Measurements from ENCODE around the gene LITAF.

Gene LITAF
- total RNA-seq: 116 to 130 reads per million in 2 donors

DNA sequence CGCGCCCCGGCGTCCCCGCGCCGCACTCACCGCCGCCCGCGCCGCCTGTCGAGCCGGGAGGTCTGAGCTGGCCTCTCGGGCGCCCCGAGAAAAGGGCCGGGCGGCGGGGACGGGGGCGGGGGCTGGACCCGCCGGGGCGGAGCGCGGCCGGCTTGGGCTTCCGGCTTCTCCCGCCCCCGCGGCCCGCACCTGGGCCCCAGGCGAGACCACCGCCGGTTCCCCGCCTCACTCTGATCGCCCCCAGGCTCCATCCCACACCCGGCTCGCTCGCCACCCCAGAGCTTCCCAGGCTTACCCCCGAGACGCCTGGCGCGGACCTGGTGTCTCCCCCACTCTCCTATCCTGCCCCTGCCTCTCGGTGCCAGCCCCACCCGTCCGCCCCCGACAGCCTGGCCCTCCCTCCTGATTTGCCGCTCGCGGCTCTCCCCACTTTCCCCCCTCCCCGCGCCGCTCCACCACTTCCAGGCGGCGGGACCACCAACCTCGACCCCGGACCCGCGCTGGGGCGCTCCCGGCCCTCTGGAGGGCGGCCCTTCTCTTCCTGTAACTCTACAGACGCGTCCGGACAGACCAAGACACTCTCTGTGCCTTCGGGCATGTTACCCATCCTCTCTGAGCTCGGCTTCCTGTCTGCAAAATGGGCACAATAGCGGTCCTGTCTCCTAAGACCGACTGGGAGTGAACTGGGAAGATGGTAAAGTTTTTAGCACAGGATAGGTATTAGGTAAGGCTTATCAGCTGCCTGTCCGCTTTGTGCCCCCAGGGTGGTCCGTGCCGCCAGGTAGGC lies at the start of gene LITAF:
TSS of gene LITAF (minus strand) at position 64 of the 787 bp plus-strand sequence. CDS start 30,189 bp downstream, outside the sequence.
- DNase-seq: peak; percentile 57

DNA sequence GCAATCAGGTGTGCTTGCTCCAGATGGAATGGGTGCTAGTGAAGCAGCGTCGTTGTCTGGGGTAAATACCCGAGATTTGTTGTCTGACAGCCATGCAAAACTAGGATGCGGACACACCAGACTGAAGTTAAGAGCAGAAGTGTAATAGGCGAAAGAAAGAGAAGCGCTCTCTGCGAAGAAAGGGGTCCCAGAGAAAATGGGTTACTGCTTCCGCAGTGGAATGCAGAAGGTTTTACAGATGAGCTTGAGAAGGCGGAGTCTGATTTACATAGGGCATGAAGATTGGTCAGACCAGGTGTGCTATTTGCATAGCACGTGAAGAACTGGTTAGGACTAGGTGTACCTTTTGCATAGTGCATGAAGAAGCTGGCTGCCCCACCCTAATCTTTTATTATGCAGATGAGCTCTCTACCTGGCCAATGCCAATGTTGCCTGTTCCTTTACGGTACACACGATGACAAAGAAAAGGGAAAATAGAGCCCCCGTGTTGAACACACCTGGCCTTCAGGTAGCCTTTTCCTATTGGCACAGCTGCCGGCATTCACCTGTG lies 49.5 kb upstream of the LITAF start:
- no peak for DNase-seq

- no peak for DNase-seq
Measured at GRCh38 chr16:11635679-11636171, 49.0 kb upstream of the LITAF start.

- DNase-seq: no peak
Measured at GRCh38 chr16:11635113-11635652, 48.5 kb upstream of the LITAF start.

GRCh38 chr16:11634312-11634711 lies 47.6 kb upstream of the LITAF start:
- DNase-seq: no peak

DNA sequence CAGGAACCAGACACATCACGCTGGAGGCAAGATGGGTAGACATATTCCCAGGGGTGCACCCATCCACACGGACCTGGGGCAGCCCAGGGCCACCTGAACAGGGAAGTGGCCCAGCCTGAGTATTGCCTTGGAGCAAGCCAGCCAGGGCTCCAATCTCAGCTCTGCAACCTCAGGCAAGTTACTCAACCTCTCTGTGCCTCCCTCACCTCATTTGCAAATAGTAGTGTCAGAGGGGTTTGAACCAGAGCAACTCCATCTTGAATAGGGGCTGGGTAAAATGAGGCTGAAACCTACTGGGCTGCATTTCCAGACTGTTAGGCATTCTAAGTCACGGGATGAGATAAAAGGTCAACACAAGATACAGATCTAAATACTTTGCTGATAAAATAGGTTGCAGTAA lies 46.4 kb upstream of the LITAF start:
- no peak for DNase-seq

DNA sequence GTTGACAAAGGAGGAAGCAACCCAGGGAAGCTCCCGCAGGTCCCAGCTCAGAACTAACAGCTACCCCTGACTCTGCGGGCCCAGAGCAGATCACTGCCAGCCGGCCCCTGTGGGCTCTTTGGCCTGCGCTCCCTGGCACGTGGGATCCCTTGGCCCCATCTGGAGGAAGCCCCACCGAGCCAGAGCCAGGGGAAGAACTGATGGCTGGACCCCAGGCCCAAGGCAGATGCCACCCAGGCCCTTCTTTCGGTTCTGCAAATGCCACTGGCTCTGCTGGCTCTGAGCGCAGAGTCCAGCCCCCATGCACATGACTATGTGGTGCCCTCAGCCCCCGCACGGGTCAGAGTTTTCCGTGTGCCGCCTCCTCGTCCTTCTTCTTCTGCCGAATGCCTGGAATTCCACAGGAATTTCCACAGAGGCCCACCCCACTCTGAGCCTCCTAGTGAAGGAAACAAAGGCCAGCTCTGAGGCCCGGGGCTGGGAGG lies 45.8 kb upstream of the LITAF start:
- no peak for DNase-seq

DNA sequence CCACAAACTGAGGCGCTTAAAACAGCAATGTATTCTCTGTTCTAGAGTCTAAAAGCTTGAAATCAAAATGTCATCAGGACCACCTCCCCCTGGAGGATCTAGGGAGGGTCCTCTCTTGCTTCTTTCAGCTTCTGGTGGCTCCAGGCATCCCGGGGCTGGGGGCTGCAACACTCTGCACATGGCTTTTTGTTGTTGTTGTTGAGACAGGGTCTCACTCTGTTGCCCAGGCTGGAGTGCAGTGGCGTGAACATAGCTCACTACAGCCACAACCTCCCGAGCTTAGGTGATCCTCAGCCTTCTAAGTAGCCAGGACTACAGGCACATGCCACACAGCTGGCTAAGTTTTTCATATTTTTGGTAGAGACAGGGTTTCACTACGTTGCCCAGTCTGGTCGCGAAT lies 44.5 kb upstream of the LITAF start:
- no peak for DNase-seq

DNA sequence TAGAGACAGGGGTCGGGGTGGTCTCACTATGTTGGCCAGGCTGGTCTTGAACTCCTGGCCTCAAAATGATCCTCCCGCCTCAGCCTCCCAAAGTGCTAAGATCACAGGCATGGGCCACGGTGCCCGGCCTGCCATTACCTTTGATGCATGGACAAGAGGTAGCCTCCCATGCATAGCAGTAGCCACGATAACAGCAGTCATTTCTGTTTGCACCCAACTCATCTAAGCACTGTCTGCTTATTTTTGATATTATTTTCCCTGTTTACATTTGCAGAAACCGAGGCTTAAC lies 44.0 kb upstream of the LITAF start:
- DNase-seq: no peak

DNA sequence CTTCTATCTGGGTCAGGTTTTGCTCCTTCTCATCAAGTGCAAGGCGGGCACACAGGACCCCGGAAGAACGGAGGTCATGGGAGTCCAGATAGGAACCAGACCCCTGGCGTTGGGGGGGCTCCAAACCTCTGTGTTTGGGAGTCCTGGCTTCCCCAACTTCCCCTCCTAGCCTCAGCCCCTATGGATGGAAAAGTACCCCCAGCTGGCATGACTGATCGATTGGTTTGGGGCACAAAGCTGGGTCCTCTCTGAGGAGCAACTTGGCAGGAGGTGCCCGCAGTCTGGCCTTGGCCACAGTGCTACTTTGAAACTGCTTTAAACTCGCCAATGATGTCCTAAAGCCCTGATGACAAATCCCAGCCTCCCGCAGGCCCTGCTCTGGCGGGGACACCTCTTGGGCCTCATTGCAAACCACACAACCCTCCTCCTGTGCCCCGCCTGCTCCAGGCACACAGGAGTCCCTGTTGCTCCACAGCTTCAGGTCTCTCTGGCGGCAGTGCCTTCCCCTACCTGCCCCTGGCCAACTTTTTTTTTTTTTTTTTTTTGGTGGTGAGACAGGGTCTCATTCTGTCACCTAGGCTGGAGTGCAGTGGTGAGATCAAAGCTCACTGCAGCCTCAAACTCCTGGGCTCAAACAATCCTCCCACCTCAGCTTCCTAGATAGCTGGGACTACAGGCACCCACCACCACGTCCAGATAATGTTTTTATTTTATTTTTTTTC lies 43.5 kb upstream of the LITAF start:
- no peak for DNase-seq

DNA sequence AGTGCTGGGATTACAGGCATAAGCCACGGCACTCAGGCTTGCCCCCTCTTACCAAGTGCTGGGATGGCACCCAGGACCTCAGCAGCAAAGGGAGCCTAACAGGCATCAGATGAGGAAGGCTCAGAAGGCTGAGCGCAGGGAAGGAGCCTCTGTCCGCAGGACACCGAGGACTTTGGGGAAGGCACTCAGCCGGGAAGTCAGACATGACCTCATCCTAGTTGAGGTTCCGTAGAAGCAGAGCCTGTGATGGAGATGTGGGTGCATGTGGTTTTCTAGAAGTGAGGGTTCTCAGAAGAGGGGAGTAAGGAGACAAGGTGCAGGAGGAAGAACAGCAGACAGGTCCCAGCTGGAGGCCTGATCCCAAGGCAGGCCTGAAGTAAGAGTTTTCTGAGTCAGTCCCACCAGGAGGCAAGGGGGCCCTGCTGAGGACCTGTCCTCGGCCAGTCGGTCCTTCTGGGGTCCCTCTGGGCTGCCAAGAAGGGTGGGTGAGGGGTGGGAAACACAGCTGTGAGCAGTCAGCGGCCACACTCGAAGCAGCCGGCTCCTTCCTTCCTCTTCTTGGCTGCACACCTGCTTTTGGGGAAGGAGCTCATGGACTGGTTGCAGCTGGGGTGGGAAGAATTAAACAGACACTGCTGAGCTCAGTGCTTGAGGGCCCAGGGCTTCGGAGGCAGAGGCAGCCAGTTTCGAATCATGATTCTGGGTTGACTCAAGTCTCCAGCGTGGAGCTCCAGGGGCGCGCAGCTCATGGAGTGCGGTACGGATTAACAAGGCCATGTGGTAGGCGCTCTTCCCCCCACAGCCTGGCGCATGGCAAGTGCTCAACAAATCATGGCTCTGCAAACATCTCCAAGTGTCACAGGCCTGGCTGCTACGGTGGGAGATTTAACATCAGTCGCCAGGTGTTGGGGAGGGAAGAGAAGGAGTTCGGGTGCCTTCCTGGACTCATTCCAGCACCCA lies 42.6 kb upstream of the LITAF start:
- DNase-seq: no peak

DNA sequence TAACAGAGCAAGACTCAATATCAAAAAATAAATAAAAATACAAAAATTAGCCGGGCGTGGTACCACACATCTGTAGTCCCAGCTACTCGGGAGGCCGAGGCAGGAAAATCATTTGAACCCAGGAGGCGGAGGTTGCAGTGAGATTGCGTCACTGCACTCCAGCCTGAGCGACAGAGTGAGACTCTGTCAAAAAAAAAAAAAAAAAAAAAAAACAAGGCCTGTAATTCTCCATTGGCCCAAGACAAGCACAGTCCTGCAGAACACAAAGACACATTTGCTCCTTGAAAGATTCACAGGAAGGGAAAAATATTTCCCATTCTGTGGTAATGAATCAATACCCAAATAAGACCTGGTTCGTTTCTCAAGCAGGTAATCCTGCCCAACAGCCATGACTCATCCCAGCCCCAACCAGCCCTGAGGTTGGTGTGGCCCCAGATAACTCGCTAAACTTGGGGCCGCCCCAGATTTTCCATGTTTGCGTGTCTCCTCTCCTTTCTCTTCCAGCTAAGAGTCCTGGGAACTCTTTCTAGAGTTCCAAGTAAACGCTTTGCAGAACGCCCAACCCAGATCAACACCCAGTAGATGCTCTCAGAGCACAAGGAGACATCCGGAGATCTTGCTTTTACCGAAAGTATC lies 41.2 kb upstream of the LITAF start:
- DNase-seq: no peak

DNA sequence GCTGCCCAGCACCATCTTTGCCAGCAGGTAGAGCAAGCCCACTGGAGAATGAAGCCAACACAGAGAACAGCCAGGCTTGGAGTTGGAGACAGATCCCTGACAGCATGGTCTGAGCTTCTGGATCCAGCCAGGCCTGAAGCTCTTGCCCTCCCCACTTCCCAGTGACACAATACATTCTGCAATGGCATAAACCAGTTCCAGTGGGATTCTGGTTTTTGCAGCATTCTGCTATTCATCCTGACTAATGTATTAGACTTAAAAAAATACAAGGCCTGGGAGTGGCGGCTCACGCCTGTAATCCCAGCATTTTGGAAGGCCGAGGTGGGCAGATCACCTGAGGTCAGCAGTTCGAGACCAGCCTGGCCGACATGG lies 40.6 kb upstream of the LITAF start:
- no peak for DNase-seq

DNA sequence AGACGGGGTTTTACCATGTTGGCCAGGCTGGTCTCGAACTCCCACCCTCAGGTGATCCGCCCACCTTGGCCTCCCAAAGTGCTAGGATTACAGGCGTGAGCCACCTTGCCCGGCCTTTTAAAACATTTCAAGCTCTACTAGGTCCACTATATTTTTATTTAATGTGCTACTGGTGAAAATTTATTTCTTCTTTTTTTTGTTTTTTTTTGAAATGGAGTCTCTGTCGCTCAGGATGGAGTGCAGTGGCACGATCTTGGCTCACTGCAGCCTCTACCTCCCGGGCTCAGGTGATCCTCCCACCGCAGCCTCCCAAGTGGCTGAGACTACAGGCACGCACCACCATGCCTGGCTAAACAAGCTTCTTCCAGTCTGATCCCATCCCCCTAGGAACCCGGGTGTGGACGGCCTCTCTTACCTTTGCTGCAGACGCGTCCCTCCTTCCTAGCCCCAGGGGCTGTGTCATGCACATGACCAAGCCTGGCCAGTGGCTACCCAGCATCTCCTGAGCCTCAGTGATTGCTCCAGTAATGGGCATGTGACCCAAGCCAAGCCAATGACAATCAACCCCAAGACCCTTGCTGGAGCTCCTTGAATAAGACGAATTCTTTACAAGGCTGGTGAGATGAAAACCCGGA lies 40.1 kb upstream of the LITAF start:
- DNase-seq: no peak

- DNase-seq: no peak
Measured at GRCh38 chr16:11625769-11626168, 39.0 kb upstream of the LITAF start.

DNA sequence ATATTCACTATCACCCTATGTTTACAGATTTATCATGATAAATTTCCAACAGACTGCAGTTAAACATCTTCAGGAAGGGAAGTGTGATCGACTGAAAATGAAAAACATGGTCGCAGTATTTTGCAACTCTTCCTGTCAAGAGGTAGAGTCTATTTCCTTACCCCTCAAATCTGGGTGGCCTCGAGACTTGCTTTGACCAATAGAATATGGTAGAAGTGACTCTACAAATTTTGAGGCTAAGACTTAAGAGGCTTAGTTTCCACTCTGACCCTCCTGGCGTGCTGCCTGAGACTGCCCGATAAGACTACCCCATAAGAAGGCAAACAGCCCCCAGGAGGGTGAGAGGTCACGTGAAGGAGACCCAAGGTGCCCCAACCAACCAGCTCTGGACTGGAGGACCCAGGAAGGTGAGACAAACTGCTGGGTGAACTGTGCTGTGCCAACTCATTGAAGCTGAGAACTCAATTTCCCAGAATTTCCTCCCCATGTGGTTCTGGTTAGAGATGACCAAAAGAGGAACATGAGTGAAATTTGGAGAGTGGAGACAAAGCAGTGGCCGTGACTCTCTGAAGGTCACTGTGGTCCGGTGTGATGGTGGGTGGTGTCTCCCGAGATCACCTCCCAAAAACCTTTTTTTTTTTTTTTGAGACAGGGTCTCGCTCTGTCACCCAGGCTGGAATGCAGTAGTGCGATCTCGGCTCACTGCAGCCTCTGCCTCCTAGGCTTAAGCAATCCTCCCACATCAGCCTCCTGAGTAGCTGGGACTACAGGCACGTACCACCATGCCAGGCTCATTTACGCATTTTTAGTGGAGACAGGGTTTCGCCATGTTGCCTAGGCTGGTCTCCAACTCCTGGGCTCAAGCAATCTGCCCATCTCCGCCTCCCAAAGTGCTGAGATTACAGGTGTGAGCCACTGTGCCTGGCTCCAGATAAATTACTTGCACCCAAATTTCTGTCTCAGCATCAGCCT lies 38.2 kb upstream of the LITAF start:
- DNase-seq: no peak

DNA sequence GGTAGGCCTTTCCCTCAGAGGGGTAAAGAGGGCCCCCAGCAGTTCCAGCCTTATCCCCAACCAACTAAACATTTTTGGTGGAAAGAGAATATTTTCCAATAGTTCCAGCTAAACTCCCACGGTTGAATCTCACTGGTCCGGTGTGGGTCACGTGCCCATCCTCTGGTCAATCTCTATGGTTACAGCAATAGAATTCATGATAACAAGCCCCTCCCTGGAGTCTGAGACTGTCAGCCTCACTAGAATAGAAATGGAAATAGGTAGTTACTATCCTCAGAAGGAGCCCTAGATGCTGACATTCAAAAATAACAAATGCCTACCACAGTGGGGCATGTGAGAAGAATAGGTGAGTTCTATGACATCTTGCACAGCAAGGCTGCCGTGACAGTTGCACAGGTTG lies 37.5 kb upstream of the LITAF start:
- no peak for DNase-seq

- peak; percentile 23 for DNase-seq
Measured at GRCh38 chr16:11621920-11622651, 35.4 kb upstream of the LITAF start.

DNA sequence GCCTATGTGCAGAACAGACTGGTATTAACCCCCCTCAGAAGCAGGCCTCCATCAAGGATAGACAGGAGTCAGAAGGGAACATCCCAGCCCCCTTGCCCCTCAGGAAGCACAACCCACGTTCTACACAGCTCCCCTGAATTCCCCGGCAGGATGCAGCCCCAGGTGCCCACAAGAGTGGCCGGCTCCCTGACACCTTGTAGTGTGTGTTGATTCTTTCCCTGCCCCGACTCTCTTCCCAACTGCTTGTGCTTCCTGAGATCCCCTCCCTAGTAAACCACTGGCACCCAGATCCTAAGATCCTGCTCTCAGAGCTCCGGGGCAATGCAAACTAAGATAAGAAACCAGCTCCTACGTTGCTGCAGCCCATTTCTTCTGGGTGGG lies 34.8 kb upstream of the LITAF start:
- DNase-seq: no peak

All from activated gamma-delta T cell (primary cell).